HUES6 (cell line): Measurements from ENCODE around the gene ZMYND10.

Source experiments
- H3K27ac ChIP-seq: 2 replicates; pipeline ENCODE4 v1.7.0; 2013; ENCODE audit warnings: low read depth, mild to moderate bottlenecking, low read length, inconsistent platforms
- H3K27me3 ChIP-seq: 2 replicates; pipeline ENCODE4 v1.6.1; 2013; ENCODE audit warnings: low read length; ENCODE audit not compliant: control insufficient read depth, insufficient read depth
- H3K36me3 ChIP-seq: 2 replicates; pipeline ENCODE4 v1.6.1; 2013; ENCODE audit warnings: low read length; ENCODE audit not compliant: control insufficient read depth, insufficient read depth
- H3K4me1 ChIP-seq: 2 replicates; pipeline ENCODE4 v1.6.1; 2013; ENCODE audit warnings: low read length; ENCODE audit not compliant: control insufficient read depth, insufficient read depth
- H3K4me3 ChIP-seq: 2 replicates; pipeline ENCODE4 v1.5.1; 2013; ENCODE audit warnings: low read depth, low read length
- H3K9ac ChIP-seq: one replicate; pipeline ENCODE4 v1.6.1; 2013; ENCODE audit warnings: mild to moderate bottlenecking, low read length
- H3K9me3 ChIP-seq: 2 replicates; pipeline ENCODE4 v1.6.1; 2013; ENCODE audit warnings: low read depth, low read length; ENCODE audit not compliant: control insufficient read depth, insufficient read depth

ZMYND10 gene

DNA sequence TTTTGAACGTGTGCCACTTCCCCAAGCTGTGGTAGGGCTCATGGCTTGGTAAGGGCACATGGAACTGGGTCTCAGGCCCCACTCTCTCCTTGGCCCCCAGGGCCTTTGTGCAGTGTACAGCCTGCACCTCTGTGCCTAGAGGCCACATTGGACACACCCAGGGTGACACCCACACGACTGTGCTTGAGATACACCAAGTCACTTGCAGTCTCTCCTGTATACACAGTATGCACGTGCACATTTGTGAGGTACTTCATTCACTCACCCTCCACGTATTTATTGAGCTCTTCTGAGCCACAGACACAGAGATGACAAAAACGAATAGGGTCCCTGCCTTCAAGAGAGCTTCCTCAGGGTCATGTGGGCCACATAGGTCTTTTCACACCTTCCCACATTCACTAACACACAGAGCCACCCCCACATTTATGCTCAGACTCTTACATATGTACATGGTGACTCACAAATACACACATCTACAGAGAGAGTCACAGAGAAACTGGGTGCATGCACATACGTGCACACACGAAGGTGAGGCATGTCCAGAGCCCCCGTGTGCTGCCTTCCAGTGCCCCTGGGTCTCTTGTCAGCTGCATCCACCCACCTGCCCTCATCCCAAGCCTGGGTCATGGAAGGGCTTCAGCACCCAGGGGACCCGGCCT, 23.6 kb upstream of the ZMYND10 start:
- no peaks in the 10 kb centered on the region for H3K9me3 ChIP-seq
- no peak overlapping the region for H3K27ac ChIP-seq
- H3K27me3 ChIP-seq, result peaks cover 20% of the 10 kb centered on the region
- H3K4me3 ChIP-seq, result no peak overlapping the region
- H3K36me3 ChIP-seq, result no peaks in the 10 kb centered on the region
- H3K4me1 ChIP-seq, result peaks cover 26% of the 10 kb centered on the region; the same call in 1 of the 2 replicates
- no peak overlapping the region for H3K9ac ChIP-seq

- H3K27me3 ChIP-seq, result peaks cover 28% of the 10 kb centered on the region
- H3K9me3 ChIP-seq, result no peaks in the 10 kb centered on the region
- peak overlapping the region; percentile 59 for H3K9ac ChIP-seq
- no peaks in the 10 kb centered on the region for H3K36me3 ChIP-seq
- no peak overlapping the region for H3K27ac ChIP-seq
- peaks cover 7% of the 10 kb centered on the region; the same call in 1 of the 2 replicates for H3K4me1 ChIP-seq
- peak overlapping the region; percentile 87 for H3K4me3 ChIP-seq
Observed at GRCh38 chr3:50365842-50366220, 20.3 kb upstream of the ZMYND10 start.

DNA sequence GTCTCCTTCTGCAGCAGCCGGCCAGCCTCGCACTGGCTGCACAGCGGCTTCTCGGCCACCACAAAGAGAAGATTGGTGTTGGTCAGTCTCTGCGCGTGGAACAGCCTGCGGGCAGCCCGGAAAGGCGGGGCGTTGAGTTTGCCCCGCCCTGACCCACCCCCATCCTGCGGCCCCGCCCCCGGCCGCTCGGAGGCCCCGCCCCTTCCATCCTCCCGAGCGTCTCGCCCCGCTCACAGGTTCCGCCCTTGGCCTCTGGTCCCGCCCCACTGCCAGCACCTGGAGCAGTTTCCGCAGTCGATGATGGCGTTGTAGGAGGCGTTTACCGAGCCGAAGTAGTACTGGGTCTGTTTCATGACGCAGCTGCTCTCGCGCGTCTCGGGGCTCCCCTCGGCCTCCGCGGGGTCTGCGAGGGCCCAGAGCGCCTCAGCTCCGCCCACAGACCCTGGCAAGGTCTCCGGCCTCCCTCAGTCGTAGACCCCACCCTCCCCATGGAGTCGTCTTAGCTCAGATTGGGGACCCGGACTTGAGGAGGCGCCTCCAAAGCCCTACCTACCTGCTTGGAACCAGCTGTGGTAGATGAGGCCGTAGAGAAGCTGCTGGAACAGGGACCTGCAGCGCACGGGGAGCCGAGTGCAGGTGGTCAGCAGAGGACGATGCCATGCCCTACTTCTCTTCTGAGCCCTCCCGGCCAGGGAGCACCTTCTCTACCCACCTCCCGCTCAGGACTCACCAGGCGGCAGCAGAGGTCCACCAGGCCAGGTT, 19.7 kb upstream of the ZMYND10 start:
- peaks cover 3% of the 10 kb centered on the region; the same call in 1 of the 2 replicates for H3K4me1 ChIP-seq
- peaks cover 28% of the 10 kb centered on the region for H3K27me3 ChIP-seq
- no peaks in the 10 kb centered on the region for H3K36me3 ChIP-seq
- no peak overlapping the region for H3K27ac ChIP-seq
- peak overlapping the region; percentile 87 for H3K4me3 ChIP-seq
- peak overlapping the region; percentile 59 for H3K9ac ChIP-seq
- no peaks in the 10 kb centered on the region for H3K9me3 ChIP-seq

GRCh38 chr3:50364573-50365079, 19.1 kb upstream of the ZMYND10 start:
- peak overlapping the region; percentile 87 for H3K4me3 ChIP-seq
- peaks cover 28% of the 10 kb centered on the region for H3K27me3 ChIP-seq
- H3K9me3 ChIP-seq, result no peaks in the 10 kb centered on the region
- H3K4me1 ChIP-seq, result peaks cover 7% of the 10 kb centered on the region; the same call in 1 of the 2 replicates
- peak overlapping the region; percentile 6 for H3K9ac ChIP-seq
- H3K36me3 ChIP-seq, result no peaks in the 10 kb centered on the region
- H3K27ac ChIP-seq, result no peak overlapping the region

- H3K4me1 ChIP-seq, result peaks cover 33% of the 10 kb centered on the region
- H3K9me3 ChIP-seq, result no peaks in the 10 kb centered on the region
- no peak overlapping the region for H3K27ac ChIP-seq
- peaks cover 23% of the 10 kb centered on the region for H3K36me3 ChIP-seq
- no peak overlapping the region for H3K9ac ChIP-seq
- H3K4me3 ChIP-seq, result peak overlapping the region; percentile 94
- H3K27me3 ChIP-seq, result peaks cover 13% of the 10 kb centered on the region
Observed at GRCh38 chr3:50359760-50360110, 14.2 kb upstream of the ZMYND10 start.

DNA sequence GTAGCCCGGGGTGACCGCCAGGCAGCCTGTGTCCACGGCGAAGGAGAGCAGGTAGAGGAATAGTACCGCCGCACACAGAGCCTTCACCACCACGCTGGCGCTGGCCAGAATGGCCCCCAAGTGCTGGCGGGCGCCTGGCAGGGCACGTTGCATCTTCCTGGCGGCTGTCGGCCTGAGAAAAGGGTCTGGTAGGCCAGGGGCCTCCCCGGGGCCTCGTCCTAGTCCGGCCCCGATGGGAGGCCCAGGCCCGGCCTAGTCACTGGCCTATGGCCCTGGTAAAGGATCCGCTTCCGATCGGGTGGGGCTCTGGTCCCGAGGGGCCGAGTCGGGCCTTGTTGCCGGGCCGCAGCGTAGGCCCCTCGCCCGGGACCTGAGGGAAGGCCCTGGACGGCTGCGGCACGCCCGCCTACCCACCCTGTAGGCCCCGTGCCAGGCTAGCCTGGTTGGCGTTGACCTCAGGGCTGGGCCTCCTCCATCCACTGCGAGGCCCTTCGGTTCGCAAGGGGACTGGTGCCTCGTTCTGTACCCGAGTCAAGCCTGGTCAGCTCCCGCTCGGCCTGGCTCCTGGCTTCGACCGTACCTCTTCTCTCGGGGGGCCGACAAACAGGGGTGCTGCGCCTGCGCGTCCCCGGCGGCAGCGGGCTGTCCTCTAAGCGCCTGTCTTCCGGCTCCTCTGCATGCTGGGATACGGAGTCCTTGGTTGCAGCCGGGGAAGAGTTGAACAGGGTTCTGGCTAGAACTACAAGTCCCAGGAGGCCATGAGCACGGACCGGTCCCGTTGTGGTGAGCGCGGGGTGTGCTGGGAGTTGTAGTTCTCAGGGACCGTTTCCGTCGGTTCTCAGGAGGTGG, 13.6 kb upstream of the ZMYND10 start, which contains the start of gene TMEM115:
Gene TMEM115 (minus strand): TSS at position 611 of the 849 bp plus-strand sequence. CDS start 458 bp downstream, at position 153.
- H3K4me1 ChIP-seq, result peaks cover 30% of the 10 kb centered on the region
- peaks cover 8% of the 10 kb centered on the region for H3K27me3 ChIP-seq
- peak within 1 kb of the TSS; percentile 85 for H3K9ac ChIP-seq
- peaks cover 29% of the 10 kb centered on the region for H3K36me3 ChIP-seq
- H3K4me3 ChIP-seq, result peak within 1 kb of the TSS; percentile 94
- H3K9me3 ChIP-seq, result no peaks in the 10 kb centered on the region
- H3K27ac ChIP-seq, result peak within 1 kb of the TSS; percentile 11; the same call in 1 of the 2 replicates

DNA sequence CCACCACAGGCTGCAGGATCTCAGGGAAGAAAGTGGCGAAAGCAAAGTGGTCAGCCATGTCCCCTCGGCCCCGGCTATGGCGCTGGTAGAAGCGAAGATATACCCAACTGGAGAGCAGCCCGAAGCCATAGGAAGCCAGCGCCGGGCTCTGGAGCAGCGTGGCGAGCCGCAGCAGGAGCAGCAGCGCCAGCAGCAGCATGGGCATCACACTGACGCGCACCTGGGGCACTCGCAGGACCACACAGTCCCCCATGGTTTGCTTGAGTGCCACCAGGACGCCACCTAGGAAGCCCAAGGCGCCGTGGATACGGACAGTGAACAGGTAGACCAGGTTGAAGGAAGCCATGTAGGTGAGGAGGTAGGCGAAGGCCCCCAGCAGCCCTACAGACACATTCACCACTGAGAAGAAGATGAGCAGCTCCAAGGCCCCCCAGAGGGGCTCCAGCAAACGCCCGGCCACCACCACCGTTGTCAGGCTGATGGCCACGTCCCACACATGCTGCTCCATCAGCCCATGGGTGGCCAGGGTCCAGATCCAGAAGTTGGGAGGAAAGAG, 12.9 kb upstream of the ZMYND10 start:
- H3K36me3 ChIP-seq, result peaks cover 35% of the 10 kb centered on the region
- H3K27me3 ChIP-seq, result peaks cover under 1% of the 10 kb centered on the region; the same call in 1 of the 2 replicates
- no peaks in the 10 kb centered on the region for H3K9me3 ChIP-seq
- H3K27ac ChIP-seq, result peak overlapping the region; percentile 11; the same call in 1 of the 2 replicates
- H3K4me1 ChIP-seq, result peaks cover 30% of the 10 kb centered on the region
- H3K9ac ChIP-seq, result peak overlapping the region; percentile 85
- peak overlapping the region; percentile 94 for H3K4me3 ChIP-seq

- Histone ChIP-seq H3K9ac (peak overlapping the region; percentile 11), H3K27ac (no peak overlapping the region)
Observed at GRCh38 chr3:50357481-50357880, 11.9 kb upstream of the ZMYND10 start.

GRCh38 chr3:50356553-50356952, 11.0 kb upstream of the ZMYND10 start:
- H3K4me3 ChIP-seq, result 0 out of 2 replicates have a peak overlapping the region, but pooled peaks have one; percentile 1
- H3K27ac ChIP-seq, result no peak overlapping the region
- H3K4me1 ChIP-seq, result peaks cover 31% of the 10 kb centered on the region
- no peak overlapping the region for H3K9ac ChIP-seq
- no peaks in the 10 kb centered on the region for H3K9me3 ChIP-seq
- peaks cover 39% of the 10 kb centered on the region for H3K36me3 ChIP-seq
- H3K27me3 ChIP-seq, result no peaks in the 10 kb centered on the region

More at GRCh38 chr3:50357481-50357880, 11.9 kb upstream of the ZMYND10 start:
- no peaks in the 10 kb centered on the region for H3K9me3 ChIP-seq
- H3K4me3 ChIP-seq, result peak overlapping the region; percentile 94
- peaks cover 39% of the 10 kb centered on the region for H3K36me3 ChIP-seq
- no peaks in the 10 kb centered on the region for H3K27me3 ChIP-seq
- H3K4me1 ChIP-seq, result peaks cover 30% of the 10 kb centered on the region

GRCh38 chr3:50355829-50356552, 10.5 kb upstream of the ZMYND10 start:
- Histone ChIP-seq H3K4me1 (peaks cover 36% of the 10 kb centered on the region), H3K9ac (no peak overlapping the region), H3K27me3 (no peaks in the 10 kb centered on the region), H3K9me3 (no peaks in the 10 kb centered on the region), H3K27ac (no peak overlapping the region), H3K36me3 (peaks cover 39% of the 10 kb centered on the region), H3K4me3 (no peak overlapping the region)
